ENCODE results near the gene ACER3. TPM values are rescaled to one million over a fixed set of nuclear protein-coding genes. Genes with fewer than 3 reads are reported as not detected.
"Not testable (repeated sequence)": the region's sequence is repeated elsewhere in the genome, so short reads cannot be mapped to it uniquely, and the experiment has no call there.

Gene ACER3
- total RNA-seq, 1 donor from 2014 or later: 25.7 TPM

DNA sequence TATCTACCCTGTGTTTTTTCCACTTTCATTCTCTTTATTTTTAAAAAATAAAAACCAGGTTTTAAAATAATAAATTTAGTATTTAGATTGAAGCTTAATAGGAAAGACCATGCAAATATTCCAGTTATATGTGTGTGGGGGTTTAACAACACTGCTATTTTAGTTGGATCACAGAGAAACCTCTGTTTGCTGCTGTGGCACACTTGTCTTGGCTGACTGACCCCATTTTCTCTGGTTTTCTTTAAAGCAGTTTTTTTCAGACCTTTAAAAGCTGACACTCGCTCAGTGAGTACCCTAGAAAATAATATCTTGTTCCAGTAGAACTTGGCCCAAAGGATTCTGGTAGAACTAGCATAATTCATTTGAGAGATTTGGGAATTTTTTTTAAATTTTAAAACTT lies 31.6 kb downstream of the ACER3 start:
- no peak for DNase-seq
- no peak for TF ChIP-seq CTCF (IDR thresholded peaks at IDR 0.05; ENCODE audit: partially characterized antibody, unreplicated experiment)
- Mint-ChIP-seq H3K4me3 (ENCODE audit: unreplicated experiment) (no peak overlapping the region), H3K4me1 (ENCODE audit: low read depth, unreplicated experiment) (no peaks in the 10 kb centered on the region), H3K36me3 (ENCODE audit: unreplicated experiment) (no peaks in the 10 kb centered on the region), H3K9me3 (ENCODE audit: unreplicated experiment) (no peaks in the 10 kb centered on the region), H3K27me3 (ENCODE audit: unreplicated experiment) (no peaks in the 10 kb centered on the region), H3K27ac (ENCODE audit: unreplicated experiment) (no peak overlapping the region)

DNA sequence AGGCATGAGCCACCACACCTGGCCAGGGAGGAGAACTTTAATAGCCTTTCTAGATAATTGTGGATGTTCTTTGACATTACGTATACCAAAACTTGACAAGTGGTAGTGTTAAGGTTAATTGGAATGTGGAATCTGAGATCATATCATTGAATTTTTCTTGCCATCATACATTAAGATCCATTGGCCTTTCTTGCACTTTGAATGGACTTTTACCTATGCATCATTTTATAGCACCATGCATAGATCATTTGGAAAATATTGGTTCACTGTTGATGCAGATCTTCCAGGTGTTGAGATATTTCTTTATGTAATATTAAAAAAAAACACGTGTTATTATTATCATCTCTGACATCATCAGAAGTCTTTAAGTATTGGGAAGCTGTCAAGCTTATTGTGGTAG lies 36.5 kb downstream of the ACER3 start:
- no peak overlapping the region for H3K4me3 Mint-ChIP-seq (ENCODE audit: unreplicated experiment)
- TF ChIP-seq CTCF (IDR thresholded peaks at IDR 0.05; ENCODE audit: partially characterized antibody, unreplicated experiment): no peak

GRCh38 chr11:76901144-76901543 lies 40.4 kb downstream of the ACER3 start:
- Mint-ChIP-seq H3K27me3 (ENCODE audit: unreplicated experiment) (no peaks in the 10 kb centered on the region), H3K4me1 (ENCODE audit: low read depth, unreplicated experiment) (no peaks in the 10 kb centered on the region), H3K4me3 (ENCODE audit: unreplicated experiment) (no peak overlapping the region), H3K36me3 (ENCODE audit: unreplicated experiment) (peaks cover 6% of the 10 kb centered on the region), H3K27ac (ENCODE audit: unreplicated experiment) (no peak overlapping the region), H3K9me3 (ENCODE audit: unreplicated experiment) (no peaks in the 10 kb centered on the region)
- no peak for TF ChIP-seq CTCF (IDR thresholded peaks at IDR 0.05; ENCODE audit: partially characterized antibody, unreplicated experiment)
- DNase-seq: no peak

More for the DNA sequence above, 36.5 kb downstream of the ACER3 start:
- Mint-ChIP-seq H3K36me3 (ENCODE audit: unreplicated experiment) (peaks cover 3% of the 10 kb centered on the region), H3K27me3 (ENCODE audit: unreplicated experiment) (no peaks in the 10 kb centered on the region), H3K27ac (ENCODE audit: unreplicated experiment) (no peak overlapping the region), H3K4me1 (ENCODE audit: low read depth, unreplicated experiment) (no peaks in the 10 kb centered on the region), H3K9me3 (ENCODE audit: unreplicated experiment) (no peaks in the 10 kb centered on the region)
- DNase-seq: no peak

DNA sequence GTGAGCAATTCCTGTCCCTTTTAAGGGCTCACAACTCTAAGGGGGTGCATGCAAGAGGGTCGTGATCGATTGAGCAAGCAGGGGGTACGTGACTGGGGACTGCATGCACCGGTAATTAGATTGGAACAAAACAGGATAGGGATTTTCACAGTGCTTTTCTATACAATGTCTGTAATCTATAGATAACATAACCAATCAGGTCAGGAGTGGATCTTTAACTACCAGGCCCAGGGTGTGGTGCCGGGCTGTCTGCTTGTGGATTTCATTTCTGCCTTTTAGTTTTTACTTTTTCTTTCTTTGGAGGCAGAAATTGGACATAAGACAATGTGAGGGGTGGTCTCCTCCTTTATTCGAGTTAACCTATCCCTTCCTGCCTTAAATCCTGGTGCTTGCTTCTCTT lies 40.9 kb downstream of the ACER3 start:
- not testable (repeated sequence) for H3K27ac Mint-ChIP-seq (ENCODE audit: unreplicated experiment); H3K4me3 Mint-ChIP-seq (ENCODE audit: unreplicated experiment); H3K36me3 Mint-ChIP-seq (ENCODE audit: unreplicated experiment); H3K4me1 Mint-ChIP-seq (ENCODE audit: low read depth, unreplicated experiment); H3K9me3 Mint-ChIP-seq (ENCODE audit: unreplicated experiment); DNase-seq; H3K27me3 Mint-ChIP-seq (ENCODE audit: unreplicated experiment)

GRCh38 chr11:76902121-76903014 lies 41.6 kb downstream of the ACER3 start:
- H3K4me3 Mint-ChIP-seq (ENCODE audit: unreplicated experiment): no peak overlapping the region
- H3K9me3 Mint-ChIP-seq (ENCODE audit: unreplicated experiment): no peaks in the 10 kb centered on the region
- peaks cover 6% of the 10 kb centered on the region for H3K36me3 Mint-ChIP-seq (ENCODE audit: unreplicated experiment)
- H3K4me1 Mint-ChIP-seq (ENCODE audit: low read depth, unreplicated experiment): no peaks in the 10 kb centered on the region
- no peaks in the 10 kb centered on the region for H3K27me3 Mint-ChIP-seq (ENCODE audit: unreplicated experiment)
- no peak for DNase-seq
- no peak for TF ChIP-seq CTCF (IDR thresholded peaks at IDR 0.05; ENCODE audit: partially characterized antibody, unreplicated experiment)
- H3K27ac Mint-ChIP-seq (ENCODE audit: unreplicated experiment): no peak overlapping the region

All from glutamatergic neuron (in vitro differentiated cells).